ENCODE measurements around the gene ELAPOR2.

DNA sequence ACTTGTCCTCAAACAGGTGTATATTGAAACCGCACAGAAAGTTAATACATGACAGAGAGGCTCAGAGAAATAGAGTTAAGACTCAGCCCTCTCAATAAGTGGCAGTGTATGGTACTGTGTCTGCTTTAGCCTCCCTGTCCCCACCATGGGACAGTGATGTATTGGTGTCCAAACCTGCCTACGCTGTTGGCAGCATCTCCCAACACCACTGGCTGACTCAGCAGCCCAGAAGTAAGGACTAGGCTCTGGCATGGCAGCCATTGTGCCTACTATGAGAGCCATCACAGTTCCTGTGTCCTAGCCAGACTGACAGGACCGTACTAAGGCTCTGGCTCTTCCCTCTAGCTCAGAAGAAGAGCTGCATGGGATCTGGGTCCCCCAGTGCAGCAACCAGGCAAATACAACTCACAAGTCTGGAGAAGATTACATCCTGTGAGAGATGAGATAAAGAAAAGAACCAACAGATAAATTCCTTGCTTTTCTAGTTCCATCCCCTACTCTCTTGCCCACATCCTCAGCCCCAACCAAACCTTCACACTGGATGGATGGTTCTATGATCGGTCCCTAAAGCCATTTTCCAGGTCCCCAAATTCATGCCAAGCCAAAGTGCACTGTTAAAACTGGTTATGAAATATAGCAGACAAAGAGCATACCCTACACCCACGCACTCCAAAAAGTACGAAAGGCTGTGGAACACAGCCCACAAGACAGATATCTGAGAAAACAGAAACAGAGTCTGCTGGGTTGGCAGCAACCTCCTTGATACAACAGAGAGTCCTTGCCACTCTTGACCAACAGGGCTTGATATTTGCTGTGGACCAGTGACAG is 48.7 kb upstream of the ELAPOR2 start:
- no peak for TF ChIP-seq EZH2 (IDR thresholded peaks at IDR 0.05; ENCODE audit: borderline replicate concordance, low read length)
- TF ChIP-seq, protein P1, sequence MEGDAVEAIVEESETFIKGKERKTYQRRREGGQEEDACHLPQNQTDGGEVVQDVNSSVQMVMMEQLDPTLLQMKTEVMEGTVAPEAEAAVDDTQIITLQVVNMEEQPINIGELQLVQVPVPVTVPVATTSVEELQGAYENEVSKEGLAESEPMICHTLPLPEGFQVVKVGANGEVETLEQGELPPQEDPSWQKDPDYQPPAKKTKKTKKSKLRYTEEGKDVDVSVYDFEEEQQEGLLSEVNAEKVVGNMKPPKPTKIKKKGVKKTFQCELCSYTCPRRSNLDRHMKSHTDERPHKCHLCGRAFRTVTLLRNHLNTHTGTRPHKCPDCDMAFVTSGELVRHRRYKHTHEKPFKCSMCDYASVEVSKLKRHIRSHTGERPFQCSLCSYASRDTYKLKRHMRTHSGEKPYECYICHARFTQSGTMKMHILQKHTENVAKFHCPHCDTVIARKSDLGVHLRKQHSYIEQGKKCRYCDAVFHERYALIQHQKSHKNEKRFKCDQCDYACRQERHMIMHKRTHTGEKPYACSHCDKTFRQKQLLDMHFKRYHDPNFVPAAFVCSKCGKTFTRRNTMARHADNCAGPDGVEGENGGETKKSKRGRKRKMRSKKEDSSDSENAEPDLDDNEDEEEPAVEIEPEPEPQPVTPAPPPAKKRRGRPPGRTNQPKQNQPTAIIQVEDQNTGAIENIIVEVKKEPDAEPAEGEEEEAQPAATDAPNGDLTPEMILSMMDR (conservative IDR thresholded peaks at IDR 0.05 in 1 of 2, IDR thresholded peaks at IDR 0.05 in 1 of 2; ENCODE audit: extremely low read depth in 1 of 2, insufficient read depth in 1 of 2, low read depth in 1 of 2, low read length in 2 of 2), result no peak

Data from mammary epithelial cell (primary cell).